Activated CD4-positive, alpha-beta T cell treated with anti-CD3 and anti-CD28 coated beads for 36 hours (primary cell): ENCODE measurements around the gene SYNRG. TPM values are rescaled to one million over a fixed set of nuclear protein-coding genes. Genes with fewer than 3 reads are reported as not detected.
A peak's percentile ranks its signal among the peaks of the same experiment; 100 is the strongest.
"Not testable (repeated sequence)": the region's sequence is repeated elsewhere in the genome, so short reads cannot be mapped to it uniquely, and the experiment has no call there.

Source experiments
- ATAC-seq: fragments of 200-7000 bp; cut with Tn5 transposase; one replicate; pipeline ENCODE4 v1.10.0; 2021; ENCODE audit warnings: mild to moderate bottlenecking, moderate library complexity
- CTCF ChIA-PET: fragments of 350-600 bp; sonication (Branson Sonifier 250); formaldehyde crosslinking; loops from one replicate; lab custom pipeline; 2021; ENCODE audit warnings: antibody characterized with exemption; lab: Charles Lee
- POLR2A ChIA-PET: fragments of 350-600 bp; sonication (Branson Sonifier 250); formaldehyde crosslinking; loops from one replicate; lab custom pipeline; 2021; ENCODE audit warnings: antibody characterized with exemption, inconsistent platforms; lab: Charles Lee
- DNase-seq: peaks from one replicate; pipeline ENCODE4 v3.0.0-alpha.2; 2020
- H3K27ac Mint-ChIP-seq: one replicate; pipeline ENCODE4 v1.8.0; 2021; ENCODE audit warnings: mixed read lengths
- H3K27me3 Mint-ChIP-seq: one replicate; pipeline ENCODE4 v1.8.0; 2021; ENCODE audit warnings: mixed read lengths
- H3K36me3 Mint-ChIP-seq: one replicate; pipeline ENCODE4 v1.8.0; 2021; ENCODE audit warnings: low read depth, mixed read lengths
- H3K4me1 Mint-ChIP-seq: one replicate; pipeline ENCODE4 v1.8.0; 2021; ENCODE audit warnings: mixed read lengths
- H3K4me3 Mint-ChIP-seq: one replicate; pipeline ENCODE4 v1.8.0; 2021; ENCODE audit warnings: mild to moderate bottlenecking, moderate library complexity, mixed read lengths
- H3K9me3 Mint-ChIP-seq: one replicate; pipeline ENCODE4 v1.8.0; 2021; ENCODE audit warnings: low read depth, mixed read lengths
- intact Hi-C, 2 experiments: fragments of 100-400 bp; cut with DNase I in 1 of 2; cut with micrococcal nuclease in 1 of 2; formaldehyde crosslinking; loops; one replicate each; pipeline versions ENCODE4 v1.14.2 to v1.15.1; 2022 to 2024; cut with DNase I, micrococcal nuclease
- total RNA-seq, 2 experiments: library from RNA; stranded (reverse); gene quantifications; one replicate each; pipeline ENCODE4 v1.2.3, GENCODE V29; 2021

SYNRG gene
- total RNA-seq, 2 experiments from 2014 or later: 39.0 to 46.7 TPM

DNA sequence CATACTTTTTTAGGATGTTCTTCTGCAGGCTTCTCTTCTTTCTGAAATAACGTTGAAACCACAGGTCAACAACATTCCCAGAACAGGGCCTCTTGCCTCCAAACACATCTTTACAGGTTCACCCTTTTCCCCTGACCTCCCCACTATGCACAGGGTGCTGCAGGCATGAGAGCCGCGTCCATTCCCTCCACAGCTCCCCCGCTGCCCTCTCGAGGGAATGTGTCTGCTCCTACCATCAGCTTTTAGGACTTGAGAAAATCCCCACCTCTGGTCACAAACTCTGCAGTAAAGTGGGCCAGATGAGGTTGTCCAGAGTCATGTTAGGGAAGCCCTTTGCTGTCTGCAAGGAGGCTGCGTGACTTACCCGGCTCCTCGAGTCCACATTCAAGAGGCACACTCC is 89.0 kb downstream of the SYNRG start:
- ChIA-PET CTCF (interaction anchor here (0.6 kb wide), 1 partner anchor 63 kb away, joined by 3 read pairs; no protein-coding TSS in a partner anchor), POLR2A (no interaction called here)
- no peak for ATAC-seq
- Mint-ChIP-seq H3K9me3 (no peaks in the 10 kb centered on the region), H3K27me3 (no peaks in the 10 kb centered on the region), H3K36me3 (peaks cover 25% of the 10 kb centered on the region), H3K4me3 (no peak overlapping the region), H3K27ac (peak overlapping the region; percentile 1), H3K4me1 (peaks cover 7% of the 10 kb centered on the region)
- intact Hi-C loops: no loop called here
- DNase-seq: no peak

GRCh38 chr17:37519251-37519985 is 89.8 kb downstream of the SYNRG start:
- CTCF ChIA-PET: interaction anchor here (1.7 kb wide), 1 partner anchor 8 kb away, joined by 5 read pairs; no protein-coding TSS in a partner anchor
- DNase-seq (no peak), ATAC-seq (no peak)
- no peaks in the 10 kb centered on the region for H3K27me3 Mint-ChIP-seq
- intact Hi-C loops: no loop called here
- H3K4me1 Mint-ChIP-seq: peaks cover 6% of the 10 kb centered on the region
- POLR2A ChIA-PET: interaction anchor here (0.7 kb wide), 1 partner anchor 145 kb away, joined by 11 read pairs; no protein-coding TSS in a partner anchor
- H3K4me3 Mint-ChIP-seq: no peak overlapping the region
- H3K27ac Mint-ChIP-seq: peak overlapping the region; percentile 8
- H3K36me3 Mint-ChIP-seq: peaks cover 21% of the 10 kb centered on the region
- no peaks in the 10 kb centered on the region for H3K9me3 Mint-ChIP-seq

GRCh38 chr17:37518826-37519225 is 90.4 kb downstream of the SYNRG start:
- CTCF ChIA-PET: interaction anchor here (1.7 kb wide), 1 partner anchor 8 kb away, joined by 5 read pairs; no protein-coding TSS in a partner anchor
- Mint-ChIP-seq H3K27me3 (no peaks in the 10 kb centered on the region), H3K36me3 (peaks cover 19% of the 10 kb centered on the region), H3K4me1 (peaks cover 3% of the 10 kb centered on the region), H3K27ac (no peak overlapping the region), H3K9me3 (no peaks in the 10 kb centered on the region), H3K4me3 (no peak overlapping the region)
- POLR2A ChIA-PET: interaction anchor here (0.7 kb wide), 1 partner anchor 146 kb away, joined by 11 read pairs; no protein-coding TSS in a partner anchor
- ATAC-seq (no peak), DNase-seq (no peak)
- intact Hi-C loops: no loop called here

GRCh38 chr17:37517881-37518280 is 91.3 kb downstream of the SYNRG start:
- Mint-ChIP-seq H3K9me3 (no peaks in the 10 kb centered on the region), H3K4me3 (no peak overlapping the region), H3K4me1 (no peaks in the 10 kb centered on the region), H3K27ac (no peak overlapping the region), H3K36me3 (peaks cover 17% of the 10 kb centered on the region), H3K27me3 (no peaks in the 10 kb centered on the region)
- intact Hi-C loops: no loop called here
- ATAC-seq (no peak), DNase-seq (no peak)
- POLR2A ChIA-PET: no interaction called here
- CTCF ChIA-PET: interaction anchor here (0.6 to 1.7 kb wide), 2 partner anchors 9 to 62 kb away, joined by 4 to 5 read pairs; no protein-coding TSS in a partner anchor

DNA sequence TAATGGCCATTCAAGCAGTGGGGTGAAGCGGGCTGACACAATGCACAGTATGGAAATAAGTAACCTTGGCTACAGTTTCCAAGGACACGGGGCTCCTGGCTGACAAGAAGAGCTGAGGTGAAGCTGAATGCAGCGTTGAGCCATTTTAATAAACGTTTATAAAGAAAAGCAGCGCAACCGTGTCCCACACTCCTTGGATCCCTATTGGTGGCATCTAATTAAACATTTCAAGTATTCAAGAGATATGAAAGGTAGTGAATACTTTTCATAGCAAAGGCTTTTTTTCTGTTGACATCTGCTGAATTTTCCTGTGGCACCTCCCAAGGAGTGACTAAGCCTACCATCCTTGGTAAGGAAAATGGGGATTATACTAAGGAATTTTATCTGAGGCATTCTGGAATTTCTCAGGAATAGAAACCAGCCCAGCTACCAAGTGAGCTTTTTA is 93.1 kb downstream of the SYNRG start:
- intact Hi-C loops: no loop called here
- ChIA-PET POLR2A (interaction anchor here (0.6 kb wide), 1 partner anchor 22 kb away, joined by 4 read pairs; no protein-coding TSS in a partner anchor), CTCF (interaction anchor here (0.7 to 1.4 kb wide), 2 partner anchors 21 to 84 kb away, joined by 3 to 4 read pairs; no protein-coding TSS in a partner anchor)
- H3K9me3 Mint-ChIP-seq: no peaks in the 10 kb centered on the region
- H3K27ac Mint-ChIP-seq: no peak overlapping the region
- no peaks in the 10 kb centered on the region for H3K27me3 Mint-ChIP-seq
- ATAC-seq (no peak), DNase-seq (no peak)
- no peak overlapping the region for H3K4me3 Mint-ChIP-seq
- peaks cover 21% of the 10 kb centered on the region for H3K36me3 Mint-ChIP-seq
- no peaks in the 10 kb centered on the region for H3K4me1 Mint-ChIP-seq

DNA sequence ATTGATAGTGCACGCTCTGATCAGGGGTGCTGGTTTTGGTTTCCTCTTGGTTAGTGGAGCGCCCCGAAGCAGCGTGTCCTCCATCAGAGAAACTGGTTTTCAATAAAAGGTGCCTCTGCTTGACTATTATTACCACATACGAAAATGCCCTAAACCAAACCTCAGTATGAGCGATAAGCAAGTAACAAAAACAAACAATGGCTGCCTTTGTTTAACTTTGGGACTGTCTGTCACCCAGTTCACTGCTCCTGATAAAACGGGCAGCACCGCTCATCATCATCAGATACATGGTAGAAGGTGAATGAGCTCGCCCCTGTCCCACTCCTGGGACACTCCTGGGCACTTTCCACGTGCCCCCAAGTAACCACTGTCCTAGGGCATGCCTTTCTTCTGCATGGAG is 95.5 kb downstream of the SYNRG start:
- H3K9me3 Mint-ChIP-seq: no peaks in the 10 kb centered on the region
- ChIA-PET CTCF (interaction anchor here (0.6 to 1.3 kb wide), 2 partner anchors 13 to 466 kb away, joined by 3 to 5 read pairs; no protein-coding TSS in a partner anchor), POLR2A (no interaction called here)
- ATAC-seq (no peak), DNase-seq (no peak)
- no peak overlapping the region for H3K27ac Mint-ChIP-seq
- intact Hi-C loops: no loop called here
- H3K4me1 Mint-ChIP-seq: peaks cover 12% of the 10 kb centered on the region
- H3K4me3 Mint-ChIP-seq: no peak overlapping the region
- peaks cover 17% of the 10 kb centered on the region for H3K36me3 Mint-ChIP-seq
- no peaks in the 10 kb centered on the region for H3K27me3 Mint-ChIP-seq

DNA sequence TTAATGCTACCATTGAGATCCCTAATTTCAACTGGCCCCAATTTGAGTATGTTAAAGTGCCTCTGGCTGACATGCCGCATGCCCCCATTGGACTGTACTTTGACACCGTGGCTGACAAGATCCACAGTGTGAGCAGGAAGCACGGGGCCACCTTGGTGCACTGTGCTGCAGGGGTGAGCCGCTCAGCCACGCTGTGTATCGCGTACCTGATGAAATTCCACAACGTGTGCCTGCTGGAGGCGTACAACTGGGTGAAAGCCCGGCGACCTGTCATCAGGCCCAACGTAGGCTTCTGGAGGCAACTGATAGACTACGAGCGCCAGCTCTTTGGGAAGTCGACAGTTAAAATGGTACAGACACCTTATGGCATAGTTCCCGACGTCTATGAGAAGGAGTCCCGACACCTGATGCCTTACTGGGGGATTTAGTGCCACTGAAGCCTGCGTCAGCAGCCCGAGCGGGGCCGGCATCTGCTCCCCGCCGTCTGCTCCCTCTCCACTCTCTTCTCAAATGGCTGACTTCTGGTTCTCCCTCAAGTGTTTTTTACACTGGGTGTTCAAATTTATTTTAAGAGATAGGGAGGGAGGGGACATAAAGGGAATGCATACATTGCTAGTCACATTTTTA is 96.7 kb downstream of the SYNRG start:
- DNase-seq: no peak
- H3K9me3 Mint-ChIP-seq: no peaks in the 10 kb centered on the region
- intact Hi-C loops: no loop called here
- no peak overlapping the region for H3K4me3 Mint-ChIP-seq
- CTCF ChIA-PET: no interaction called here
- no peak overlapping the region for H3K27ac Mint-ChIP-seq
- no peaks in the 10 kb centered on the region for H3K27me3 Mint-ChIP-seq
- no peak for ATAC-seq
- H3K4me1 Mint-ChIP-seq: peaks cover 12% of the 10 kb centered on the region
- peaks cover 15% of the 10 kb centered on the region for H3K36me3 Mint-ChIP-seq
- POLR2A ChIA-PET: no interaction called here

DNA sequence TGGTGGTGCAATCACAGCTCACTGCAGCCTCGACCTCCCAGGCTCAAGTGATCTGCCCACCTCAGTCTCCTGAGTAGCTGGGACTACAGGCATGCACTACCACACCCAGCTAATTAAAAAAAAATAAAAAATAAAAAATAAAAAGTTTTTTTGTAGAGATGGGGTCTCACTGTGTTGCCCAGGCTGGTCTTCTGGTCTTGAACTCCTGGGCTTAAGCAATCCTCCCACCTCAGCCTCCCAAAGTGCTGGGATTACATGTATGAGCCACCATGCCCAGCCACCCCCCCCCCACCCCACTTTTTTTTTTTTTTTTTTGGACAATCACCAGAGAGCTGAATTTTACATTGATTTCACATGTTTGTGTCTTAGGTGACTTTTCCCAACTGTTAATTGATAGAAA is 97.6 kb downstream of the SYNRG start:
- H3K9me3 Mint-ChIP-seq, H3K27ac Mint-ChIP-seq, POLR2A ChIA-PET, H3K27me3 Mint-ChIP-seq, CTCF ChIA-PET, intact Hi-C loops, DNase-seq, ATAC-seq, H3K4me3 Mint-ChIP-seq: not testable (repeated sequence)
- peaks cover 12% of the 10 kb centered on the region for H3K36me3 Mint-ChIP-seq
- peaks cover 12% of the 10 kb centered on the region for H3K4me1 Mint-ChIP-seq

- H3K9me3 Mint-ChIP-seq: no peaks in the 10 kb centered on the region
- no peak for ATAC-seq
- DNase-seq: no peak
- POLR2A ChIA-PET: no interaction called here
- H3K4me3 Mint-ChIP-seq: no peak overlapping the region
- intact Hi-C loops: no loop called here
- H3K36me3 Mint-ChIP-seq: peaks cover 9% of the 10 kb centered on the region
- CTCF ChIA-PET: interaction anchor here (0.6 kb wide), 1 partner anchor 84 kb away, joined by 4 read pairs; no protein-coding TSS in a partner anchor
- H3K27me3 Mint-ChIP-seq: no peaks in the 10 kb centered on the region
- no peak overlapping the region for H3K27ac Mint-ChIP-seq
- H3K4me1 Mint-ChIP-seq: peaks cover 17% of the 10 kb centered on the region
These were observed 99.2 kb downstream of the SYNRG start for GRCh38 chr17:37510056-37510455.

GRCh38 chr17:37507111-37507510 is 102.1 kb downstream of the SYNRG start:
- CTCF ChIA-PET: interaction anchor here (0.7 to 1.3 kb wide), 4 partner anchors 17 to 121 kb away, joined by 3 to 4 read pairs (median 3); no protein-coding TSS in a partner anchor
- ATAC-seq (no peak), DNase-seq (no peak)
- Mint-ChIP-seq H3K9me3 (no peaks in the 10 kb centered on the region), H3K27me3 (no peaks in the 10 kb centered on the region), H3K4me3 (no peak overlapping the region), H3K36me3 (peaks cover 2% of the 10 kb centered on the region), H3K27ac (no peak overlapping the region), H3K4me1 (peaks cover 17% of the 10 kb centered on the region)
- POLR2A ChIA-PET: no interaction called here
- intact Hi-C loops: no loop called here

GRCh38 chr17:37506678-37507077 is 102.5 kb downstream of the SYNRG start:
- Mint-ChIP-seq H3K4me3 (no peak overlapping the region), H3K4me1 (peaks cover 17% of the 10 kb centered on the region), H3K36me3 (no peaks in the 10 kb centered on the region), H3K27me3 (no peaks in the 10 kb centered on the region), H3K27ac (peak overlapping the region; percentile 15), H3K9me3 (no peaks in the 10 kb centered on the region)
- peak; percentile 55 for DNase-seq
- POLR2A ChIA-PET: no interaction called here
- CTCF ChIA-PET: interaction anchor here (0.7 to 1.3 kb wide), 4 partner anchors 17 to 120 kb away, joined by 3 to 4 read pairs (median 3); no protein-coding TSS in a partner anchor
- peak; percentile 87 for ATAC-seq
- intact Hi-C loops: no loop called here
